ENCODE data around the gene CNTNAP2.

The CNTNAP2 gene

GRCh38 chr7:147308539-147308938 is 1191.9 kb downstream of the CNTNAP2 start:
- no peak overlapping the region for H3K9ac ChIP-seq (ENCODE audit: low read depth in 1 of 2, low read length in 2 of 2)
- H3K27me3 ChIP-seq (ENCODE audit: control insufficient read depth in 2 of 2, insufficient read depth in 2 of 2, low read length in 2 of 2): no peaks in the 10 kb centered on the region
- no peaks in the 10 kb centered on the region for H3K4me1 ChIP-seq (ENCODE audit: control insufficient read depth in 2 of 2, insufficient read depth in 2 of 2, low read length in 2 of 2)
- no peak overlapping the region for H3K4me3 ChIP-seq (ENCODE audit: low read length in 2 of 2)
- H3K9me3 ChIP-seq (ENCODE audit: control insufficient read depth in 2 of 2, low read length in 2 of 2): peaks cover 0 to 2% of the 10 kb centered on the region in 2 donors
- no peaks in the 10 kb centered on the region for H3K36me3 ChIP-seq (ENCODE audit: control insufficient read depth in 2 of 2, insufficient read depth in 2 of 2, low read length in 2 of 2)
- no peak overlapping the region for H3K27ac ChIP-seq (ENCODE audit: low read depth in 2 of 2, low read length in 2 of 2)

GRCh38 chr7:147311336-147311735 is 1194.7 kb downstream of the CNTNAP2 start:
- H3K9me3 ChIP-seq (ENCODE audit: control insufficient read depth in 2 of 2, low read length in 2 of 2): no peaks in the 10 kb centered on the region
- no peak overlapping the region for H3K9ac ChIP-seq (ENCODE audit: low read depth in 1 of 2, low read length in 2 of 2)
- H3K36me3 ChIP-seq (ENCODE audit: control insufficient read depth in 2 of 2, insufficient read depth in 2 of 2, low read length in 2 of 2): no peaks in the 10 kb centered on the region
- H3K4me3 ChIP-seq (ENCODE audit: low read length in 2 of 2): no peak overlapping the region
- H3K27ac ChIP-seq (ENCODE audit: low read depth in 2 of 2, low read length in 2 of 2): no peak overlapping the region
- no peaks in the 10 kb centered on the region for H3K4me1 ChIP-seq (ENCODE audit: control insufficient read depth in 2 of 2, insufficient read depth in 2 of 2, low read length in 2 of 2)
- no peaks in the 10 kb centered on the region for H3K27me3 ChIP-seq (ENCODE audit: control insufficient read depth in 2 of 2, insufficient read depth in 2 of 2, low read length in 2 of 2)

GRCh38 chr7:147321504-147321903 is 1204.9 kb downstream of the CNTNAP2 start:
- Histone ChIP-seq H3K27me3 (ENCODE audit: control insufficient read depth in 2 of 2, insufficient read depth in 2 of 2, low read length in 2 of 2) (no peaks in the 10 kb centered on the region), H3K36me3 (ENCODE audit: control insufficient read depth in 2 of 2, insufficient read depth in 2 of 2, low read length in 2 of 2) (no peaks in the 10 kb centered on the region), H3K4me1 (ENCODE audit: control insufficient read depth in 2 of 2, insufficient read depth in 2 of 2, low read length in 2 of 2) (no peaks in the 10 kb centered on the region), H3K9me3 (ENCODE audit: control insufficient read depth in 2 of 2, low read length in 2 of 2) (peaks cover 3% of the 10 kb centered on the region in 2 donors), H3K9ac (ENCODE audit: low read depth in 1 of 2, low read length in 2 of 2) (no peak overlapping the region), H3K27ac (ENCODE audit: low read depth in 2 of 2, low read length in 2 of 2) (no peak overlapping the region), H3K4me3 (ENCODE audit: low read length in 2 of 2) (no peak overlapping the region)

GRCh38 chr7:147332988-147333387 is 1216.4 kb downstream of the CNTNAP2 start:
- H3K27me3 ChIP-seq (ENCODE audit: control insufficient read depth in 2 of 2, insufficient read depth in 2 of 2, low read length in 2 of 2): no peaks in the 10 kb centered on the region
- H3K27ac ChIP-seq (ENCODE audit: low read depth in 2 of 2, low read length in 2 of 2): no peak overlapping the region
- H3K4me3 ChIP-seq (ENCODE audit: low read length in 2 of 2): no peak overlapping the region
- peaks cover 0 to 3% of the 10 kb centered on the region in 2 donors for H3K9me3 ChIP-seq (ENCODE audit: control insufficient read depth in 2 of 2, low read length in 2 of 2)
- H3K9ac ChIP-seq (ENCODE audit: low read depth in 1 of 2, low read length in 2 of 2): no peak overlapping the region
- no peaks in the 10 kb centered on the region for H3K4me1 ChIP-seq (ENCODE audit: control insufficient read depth in 2 of 2, insufficient read depth in 2 of 2, low read length in 2 of 2)
- H3K36me3 ChIP-seq (ENCODE audit: control insufficient read depth in 2 of 2, insufficient read depth in 2 of 2, low read length in 2 of 2): no peaks in the 10 kb centered on the region

- H3K36me3 ChIP-seq (ENCODE audit: control insufficient read depth in 2 of 2, insufficient read depth in 2 of 2, low read length in 2 of 2): no peaks in the 10 kb centered on the region
These were observed 1246.5 kb downstream of the CNTNAP2 start for GRCh38 chr7:147363101-147363500.

GRCh38 chr7:147376192-147376591 is 1259.6 kb downstream of the CNTNAP2 start:
- H3K36me3 ChIP-seq (ENCODE audit: control insufficient read depth in 2 of 2, insufficient read depth in 2 of 2, low read length in 2 of 2): no peaks in the 10 kb centered on the region
- H3K9me3 ChIP-seq (ENCODE audit: control insufficient read depth in 2 of 2, low read length in 2 of 2): peaks cover 0 to 5% of the 10 kb centered on the region in 2 donors
- H3K27ac ChIP-seq (ENCODE audit: low read depth in 2 of 2, low read length in 2 of 2): no peak overlapping the region

More at GRCh38 chr7:147363101-147363500, 1246.5 kb downstream of the CNTNAP2 start:
- Histone ChIP-seq H3K9me3 (ENCODE audit: control insufficient read depth in 2 of 2, low read length in 2 of 2) (peaks cover 0 to 3% of the 10 kb centered on the region in 2 donors), H3K27ac (ENCODE audit: low read depth in 2 of 2, low read length in 2 of 2) (no peak overlapping the region), H3K9ac (ENCODE audit: low read depth in 1 of 2, low read length in 2 of 2) (no peak overlapping the region), H3K27me3 (ENCODE audit: control insufficient read depth in 2 of 2, insufficient read depth in 2 of 2, low read length in 2 of 2) (no peaks in the 10 kb centered on the region), H3K4me3 (ENCODE audit: low read length in 2 of 2) (no peak overlapping the region), H3K4me1 (ENCODE audit: control insufficient read depth in 2 of 2, insufficient read depth in 2 of 2, low read length in 2 of 2) (no peaks in the 10 kb centered on the region)

GRCh38 chr7:147380926-147381325 is 1264.3 kb downstream of the CNTNAP2 start:
- Histone ChIP-seq H3K27ac (ENCODE audit: low read depth in 2 of 2, low read length in 2 of 2) (no peak overlapping the region), H3K9me3 (ENCODE audit: control insufficient read depth in 2 of 2, low read length in 2 of 2) (peaks cover 0 to 5% of the 10 kb centered on the region in 2 donors), H3K4me1 (ENCODE audit: control insufficient read depth in 2 of 2, insufficient read depth in 2 of 2, low read length in 2 of 2) (no peaks in the 10 kb centered on the region), H3K9ac (ENCODE audit: low read depth in 1 of 2, low read length in 2 of 2) (no peak overlapping the region), H3K4me3 (ENCODE audit: low read length in 2 of 2) (no peak overlapping the region), H3K36me3 (ENCODE audit: control insufficient read depth in 2 of 2, insufficient read depth in 2 of 2, low read length in 2 of 2) (no peaks in the 10 kb centered on the region), H3K27me3 (ENCODE audit: control insufficient read depth in 2 of 2, insufficient read depth in 2 of 2, low read length in 2 of 2) (no peaks in the 10 kb centered on the region)

More at GRCh38 chr7:147376192-147376591, 1259.6 kb downstream of the CNTNAP2 start:
- no peaks in the 10 kb centered on the region for H3K4me1 ChIP-seq (ENCODE audit: control insufficient read depth in 2 of 2, insufficient read depth in 2 of 2, low read length in 2 of 2)
- no peak overlapping the region for H3K9ac ChIP-seq (ENCODE audit: low read depth in 1 of 2, low read length in 2 of 2)
- H3K27me3 ChIP-seq (ENCODE audit: control insufficient read depth in 2 of 2, insufficient read depth in 2 of 2, low read length in 2 of 2): no peaks in the 10 kb centered on the region
- no peak overlapping the region for H3K4me3 ChIP-seq (ENCODE audit: low read length in 2 of 2)

- H3K4me1 ChIP-seq (ENCODE audit: control insufficient read depth in 2 of 2, insufficient read depth in 2 of 2, low read length in 2 of 2): no peaks in the 10 kb centered on the region
- H3K27ac ChIP-seq (ENCODE audit: low read depth in 2 of 2, low read length in 2 of 2): no peak overlapping the region
- no peaks in the 10 kb centered on the region for H3K36me3 ChIP-seq (ENCODE audit: control insufficient read depth in 2 of 2, insufficient read depth in 2 of 2, low read length in 2 of 2)
- H3K9me3 ChIP-seq (ENCODE audit: control insufficient read depth in 2 of 2, low read length in 2 of 2): peaks cover 0 to 3% of the 10 kb centered on the region in 2 donors
- no peaks in the 10 kb centered on the region for H3K27me3 ChIP-seq (ENCODE audit: control insufficient read depth in 2 of 2, insufficient read depth in 2 of 2, low read length in 2 of 2)
- no peak overlapping the region for H3K9ac ChIP-seq (ENCODE audit: low read depth in 1 of 2, low read length in 2 of 2)
- H3K4me3 ChIP-seq (ENCODE audit: low read length in 2 of 2): no peak overlapping the region
These were observed 1277.7 kb downstream of the CNTNAP2 start for GRCh38 chr7:147394329-147394728.

- H3K9ac ChIP-seq (ENCODE audit: low read depth in 1 of 2, low read length in 2 of 2): no peak overlapping the region
- H3K4me1 ChIP-seq (ENCODE audit: control insufficient read depth in 2 of 2, insufficient read depth in 2 of 2, low read length in 2 of 2): no peaks in the 10 kb centered on the region
- H3K27ac ChIP-seq (ENCODE audit: low read depth in 2 of 2, low read length in 2 of 2): no peak overlapping the region
These were observed 1283.7 kb downstream of the CNTNAP2 start for GRCh38 chr7:147400221-147400689.

GRCh38 chr7:147400925-147401324 is 1284.3 kb downstream of the CNTNAP2 start:
- peaks cover 0 to 3% of the 10 kb centered on the region in 2 donors for H3K9me3 ChIP-seq (ENCODE audit: control insufficient read depth in 2 of 2, low read length in 2 of 2)
- H3K4me3 ChIP-seq (ENCODE audit: low read length in 2 of 2): no peak overlapping the region
- no peaks in the 10 kb centered on the region for H3K4me1 ChIP-seq (ENCODE audit: control insufficient read depth in 2 of 2, insufficient read depth in 2 of 2, low read length in 2 of 2)
- no peaks in the 10 kb centered on the region for H3K27me3 ChIP-seq (ENCODE audit: control insufficient read depth in 2 of 2, insufficient read depth in 2 of 2, low read length in 2 of 2)
- no peaks in the 10 kb centered on the region for H3K36me3 ChIP-seq (ENCODE audit: control insufficient read depth in 2 of 2, insufficient read depth in 2 of 2, low read length in 2 of 2)
- no peak overlapping the region for H3K9ac ChIP-seq (ENCODE audit: low read depth in 1 of 2, low read length in 2 of 2)
- no peak overlapping the region for H3K27ac ChIP-seq (ENCODE audit: low read depth in 2 of 2, low read length in 2 of 2)

More at GRCh38 chr7:147400221-147400689, 1283.7 kb downstream of the CNTNAP2 start:
- Histone ChIP-seq H3K4me3 (ENCODE audit: low read length in 2 of 2) (no peak overlapping the region), H3K9me3 (ENCODE audit: control insufficient read depth in 2 of 2, low read length in 2 of 2) (peaks cover 0 to 3% of the 10 kb centered on the region in 2 donors), H3K27me3 (ENCODE audit: control insufficient read depth in 2 of 2, insufficient read depth in 2 of 2, low read length in 2 of 2) (no peaks in the 10 kb centered on the region), H3K36me3 (ENCODE audit: control insufficient read depth in 2 of 2, insufficient read depth in 2 of 2, low read length in 2 of 2) (no peaks in the 10 kb centered on the region)

- Histone ChIP-seq H3K9me3 (ENCODE audit: control insufficient read depth in 2 of 2, low read length in 2 of 2) (peaks cover 0 to 3% of the 10 kb centered on the region in 2 donors), H3K9ac (ENCODE audit: low read depth in 1 of 2, low read length in 2 of 2) (no peak overlapping the region), H3K36me3 (ENCODE audit: control insufficient read depth in 2 of 2, insufficient read depth in 2 of 2, low read length in 2 of 2) (no peaks in the 10 kb centered on the region), H3K4me1 (ENCODE audit: control insufficient read depth in 2 of 2, insufficient read depth in 2 of 2, low read length in 2 of 2) (no peaks in the 10 kb centered on the region), H3K27me3 (ENCODE audit: control insufficient read depth in 2 of 2, insufficient read depth in 2 of 2, low read length in 2 of 2) (no peaks in the 10 kb centered on the region), H3K27ac (ENCODE audit: low read depth in 2 of 2, low read length in 2 of 2) (no peak overlapping the region), H3K4me3 (ENCODE audit: low read length in 2 of 2) (no peak overlapping the region)
These were observed 1289.0 kb downstream of the CNTNAP2 start for GRCh38 chr7:147405621-147406020.
